HEK293T (cell line): ENCODE data around the gene ATOH8.

ENCODE experiments used
- CTCF ChIA-PET: fragments of 350-600 bp; formaldehyde crosslinking; extraction: SDS; loops from one replicate; lab custom pipeline; 2021; ENCODE audit warnings: antibody characterized with exemption, inconsistent platforms; lab: Yijun Ruan, JAX
- POLR2A ChIA-PET: fragments of 350-600 bp; formaldehyde crosslinking; extraction: SDS; loops from one replicate; lab custom pipeline; 2020; ENCODE audit warnings: antibody characterized with exemption, inconsistent platforms; lab: Yijun Ruan, JAX
- DNase-seq: peaks from one replicate; pipeline ENCODE4 v3.0.0; 2012; ENCODE audit warnings: mixed read lengths; ENCODE audit errors: extremely low spot score
- ARNT ChIP-seq: fragments of 450-650 bp; IDR thresholded peaks from 2 replicates; pipeline ENCODE4 v1.6.1; 2017; ENCODE audit warnings: mild to moderate bottlenecking
- BHLHE40 ChIP-seq: fragments of 450-650 bp; IDR thresholded peaks from 2 replicates; pipeline ENCODE4 v1.6.1; 2016; ENCODE audit warnings: mild to moderate bottlenecking, moderate library complexity, borderline replicate concordance
- CTBP1 ChIP-seq: fragments of 450-650 bp; IDR thresholded peaks from 2 replicates; pipeline ENCODE4 v1.6.1; 2016; ENCODE audit warnings: borderline replicate concordance
- ELF4 ChIP-seq: fragments of 450-650 bp; IDR thresholded peaks from 2 replicates; pipeline ENCODE4 v1.6.1; 2017; ENCODE audit warnings: antibody characterized with exemption
- FOXA1 ChIP-seq: fragments of 450-650 bp; IDR thresholded peaks from 2 replicates; pipeline ENCODE4 v1.6.1; 2016; ENCODE audit warnings: mild to moderate bottlenecking
- FOXK2 ChIP-seq: fragments of 450-650 bp; IDR thresholded peaks from 2 replicates; pipeline ENCODE4 v1.6.1; 2016; ENCODE audit warnings: mild to moderate bottlenecking
- FOXM1 ChIP-seq: fragments of 450-650 bp; IDR thresholded peaks from 2 replicates; pipeline ENCODE4 v1.6.1; 2017; ENCODE audit warnings: mild to moderate bottlenecking, borderline replicate concordance
- HDGF ChIP-seq: fragments of 450-650 bp; IDR thresholded peaks from 2 replicates; pipeline ENCODE4 v1.6.1; 2017; ENCODE audit warnings: antibody characterized with exemption, borderline replicate concordance
- L3MBTL2 ChIP-seq: fragments of 450-650 bp; conservative IDR thresholded peaks from 2 replicates; pipeline ENCODE4 v1.6.1; 2016; ENCODE audit warnings: mild to moderate bottlenecking
- LEF1 ChIP-seq: fragments of 450-650 bp; IDR thresholded peaks from 2 replicates; pipeline ENCODE4 v1.6.1; 2017; ENCODE audit warnings: mild to moderate bottlenecking, borderline replicate concordance
- NFRKB ChIP-seq: fragments of 450-650 bp; IDR thresholded peaks from 2 replicates; pipeline ENCODE4 v1.6.1; 2016; ENCODE audit warnings: mild to moderate bottlenecking, moderate library complexity
- PKNOX1 ChIP-seq: fragments of 450-650 bp; IDR thresholded peaks from 2 replicates; pipeline ENCODE4 v1.6.1; 2016
- SP1 ChIP-seq: fragments of 450-650 bp; IDR thresholded peaks from 2 replicates; pipeline ENCODE4 v1.6.1; 2017
- SUZ12 ChIP-seq: fragments of 450-650 bp; IDR thresholded peaks from 2 replicates; pipeline ENCODE4 v1.6.1; 2016; ENCODE audit warnings: mild to moderate bottlenecking
- TARDBP ChIP-seq: fragments of 450-650 bp; IDR thresholded peaks from 2 replicates; pipeline ENCODE4 v1.6.1; 2016
- ZNF384 ChIP-seq: fragments of 450-650 bp; IDR thresholded peaks from 2 replicates; pipeline ENCODE4 v1.6.1; 2016

Gene ATOH8

GRCh38 chr2:85754313-85755095 is 713 bp downstream of the ATOH8 start:
- TF ChIP-seq CTBP1 (no peak), L3MBTL2 (peak; percentile 17; the same call in 1 of the 2 replicates)
- DNase-seq, result peak; percentile 58
- POLR2A ChIA-PET, result no interaction called here
- CTCF ChIA-PET, result interaction anchor here (0.6 to 5.5 kb wide), 5 partner anchors 22 to 59 kb away, joined by 3 to 44 read pairs (median 4); no protein-coding TSS in a partner anchor

GRCh38 chr2:85755122-85756027 is 1.6 kb downstream of the ATOH8 start:
- peak; percentile 78 for TF ChIP-seq ZNF384
- no peak for TF ChIP-seq FOXK2
- TF ChIP-seq TARDBP, result no peak
- 0 out of 2 replicates have a peak, but pooled peaks have one; percentile 4 for TF ChIP-seq L3MBTL2
- TF ChIP-seq FOXM1, result no peak
- ChIA-PET CTCF (interaction anchor here (0.5 to 1.2 kb wide), 2 partner anchors 27 to 466 kb away, joined by 3 read pairs; no protein-coding TSS in a partner anchor), POLR2A (no interaction called here)
- no peak for DNase-seq

- POLR2A ChIA-PET, result no interaction called here
- DNase-seq, result no peak
- CTCF ChIA-PET, result interaction anchor here (0.5 kb wide), 1 partner anchor 465 kb away, joined by 3 read pairs; no protein-coding TSS in a partner anchor
- no peak for TF ChIP-seq ELF4
- no peak for TF ChIP-seq L3MBTL2
- TF ChIP-seq ZNF384, result no peak
- TF ChIP-seq CTBP1, result no peak
These were observed 2.4 kb downstream of the ATOH8 start for GRCh38 chr2:85756195-85756594.

GRCh38 chr2:85756822-85757435 is 3.1 kb downstream of the ATOH8 start:
- CTCF ChIA-PET, result no interaction called here
- TF ChIP-seq CTBP1 (no peak), L3MBTL2 (no peak), NFRKB (no peak), ARNT (no peak), TARDBP (no peak), FOXA1 (no peak), PKNOX1 (no peak)
- POLR2A ChIA-PET, result no interaction called here
- DNase-seq, result no peak

- DNase-seq, result no peak
- TF ChIP-seq LEF1 (no peak), L3MBTL2 (no peak), NFRKB (no peak), FOXK2 (no peak), PKNOX1 (no peak), FOXM1 (no peak), ARNT (no peak), SP1 (no peak), ELF4 (no peak), TARDBP (no peak), ZNF384 (no peak), BHLHE40 (no peak), HDGF (no peak), FOXA1 (no peak), CTBP1 (no peak), SUZ12 (no peak)
- CTCF ChIA-PET, result no interaction called here
- POLR2A ChIA-PET, result interaction anchor here (0.7 kb wide), 1 partner anchor 15 kb away, joined by 3 read pairs; no protein-coding TSS in a partner anchor
These were observed 4.1 kb downstream of the ATOH8 start for GRCh38 chr2:85757860-85758259.

- TF ChIP-seq BHLHE40 (no peak), SP1 (no peak), ELF4 (no peak), TARDBP (no peak), SUZ12 (no peak), CTBP1 (no peak), ARNT (no peak), L3MBTL2 (no peak), FOXM1 (no peak), ZNF384 (no peak), LEF1 (no peak), PKNOX1 (no peak), FOXA1 (no peak), FOXK2 (no peak), NFRKB (no peak)
- DNase-seq, result no peak
- ChIA-PET CTCF (no interaction called here), POLR2A (interaction anchor here (0.7 kb wide), 1 partner anchor 16 kb away, joined by 3 read pairs; no protein-coding TSS in a partner anchor)
These were observed 4.8 kb downstream of the ATOH8 start for GRCh38 chr2:85758361-85759256.
